C1 segment of cervical spinal cord (tissue), 14 donors: ENCODE data around the gene MUC6.
"Not testable (repeated sequence)": the region's sequence is repeated elsewhere in the genome, so short reads cannot be mapped to it uniquely, and the experiment has no call there.

Source experiments
- DNase-seq, 14 donors: peaks; one replicate each; lab custom pipeline; 2025; lab: John Stamatoyannopoulos, UW

Gene MUC6

DNA sequence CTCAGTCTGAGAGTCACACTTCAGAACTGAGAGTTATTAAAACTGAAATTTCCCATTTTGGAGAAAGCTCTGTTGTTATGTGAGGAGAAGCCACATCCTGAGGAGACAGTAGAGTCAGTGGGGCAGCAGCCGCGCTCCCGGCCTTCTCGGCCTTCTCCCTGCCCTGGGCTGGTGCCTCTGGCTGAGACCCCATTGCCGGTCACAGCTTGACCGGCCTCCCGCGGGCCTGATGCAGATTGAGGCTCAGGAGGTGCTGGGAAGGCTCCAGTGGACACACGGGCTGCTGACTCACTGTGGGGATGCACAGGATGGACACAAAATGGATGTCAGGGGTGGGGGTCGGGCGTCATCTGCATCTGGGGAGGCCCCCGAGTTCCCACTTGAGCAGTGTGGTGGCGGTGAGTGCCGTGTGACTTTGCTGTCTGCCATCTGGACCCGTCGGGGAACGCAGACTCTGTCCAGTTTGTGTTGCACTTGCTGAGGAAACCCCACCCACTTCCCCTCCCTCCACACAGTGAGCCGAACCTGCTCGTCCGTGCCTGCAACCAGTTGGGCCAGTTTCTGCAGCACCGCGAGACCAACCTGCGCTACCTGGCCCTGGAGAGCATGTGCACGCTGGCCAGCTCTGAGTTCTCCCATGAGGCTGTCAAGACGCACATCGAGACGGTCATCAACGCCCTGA lies 50.1 kb downstream of the MUC6 start:
- DNase-seq = peak in 1 of 14 donors; percentile 80

DNA sequence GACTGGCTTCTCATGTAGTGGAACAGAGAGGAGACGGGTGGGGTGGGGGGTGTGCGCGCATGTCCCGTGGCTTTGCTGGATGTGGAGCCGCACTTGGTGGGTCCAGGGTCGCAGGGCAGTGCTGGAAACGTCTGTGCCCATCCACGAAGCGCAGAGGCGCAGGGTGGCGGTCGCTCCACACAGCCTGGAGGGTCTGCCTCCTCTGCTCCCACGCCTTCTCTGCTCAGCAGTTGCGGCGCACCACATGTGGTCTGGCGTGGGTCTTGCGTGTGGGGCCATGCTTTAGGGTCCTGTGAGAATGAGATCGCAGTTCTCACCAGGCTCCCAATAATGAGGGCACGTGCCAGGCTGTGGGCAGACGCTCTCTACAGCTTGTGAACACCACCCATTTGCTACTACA lies 50.7 kb downstream of the MUC6 start:
- DNase-seq = no peak

DNA sequence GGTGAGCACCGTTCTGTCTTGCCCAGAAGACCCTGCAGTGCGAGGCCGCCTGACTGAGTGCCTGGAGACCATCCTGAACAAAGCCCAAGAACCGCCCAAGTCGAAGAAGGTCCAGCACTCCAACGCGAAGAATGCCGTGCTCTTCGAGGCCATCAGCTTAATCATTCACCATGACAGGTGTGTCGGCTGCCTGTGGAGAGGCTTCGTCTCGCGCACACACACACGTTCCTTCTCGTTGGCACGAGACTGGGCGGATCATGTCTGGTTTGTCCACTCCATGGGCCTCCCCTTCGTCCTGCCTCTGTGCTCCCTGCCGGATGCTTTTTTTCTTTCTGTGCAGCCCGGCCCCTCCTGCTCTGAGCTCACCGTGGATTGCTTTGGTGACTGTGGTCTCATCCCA lies 51.1 kb downstream of the MUC6 start:
- no peak for DNase-seq

DNA sequence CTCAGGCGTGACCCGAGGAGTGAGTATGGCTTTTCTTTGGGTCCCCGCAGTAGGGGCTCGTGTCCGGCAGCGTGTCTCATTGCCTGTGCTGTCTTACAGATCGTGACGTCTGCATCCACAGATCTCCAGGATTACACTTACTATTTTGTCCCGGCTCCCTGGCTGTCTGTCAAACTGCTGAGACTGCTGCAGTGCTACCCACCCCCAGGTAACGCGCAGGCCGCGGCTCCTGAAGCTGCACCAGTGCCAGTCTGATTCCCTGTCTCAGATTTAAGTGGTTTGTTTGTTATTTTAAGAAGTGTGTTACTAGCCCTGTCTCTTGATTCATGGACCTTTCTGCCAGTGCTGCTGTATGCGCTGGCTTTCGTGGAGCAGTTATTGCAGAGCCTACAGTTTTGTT lies 52.0 kb downstream of the MUC6 start:
- no peak for DNase-seq

DNA sequence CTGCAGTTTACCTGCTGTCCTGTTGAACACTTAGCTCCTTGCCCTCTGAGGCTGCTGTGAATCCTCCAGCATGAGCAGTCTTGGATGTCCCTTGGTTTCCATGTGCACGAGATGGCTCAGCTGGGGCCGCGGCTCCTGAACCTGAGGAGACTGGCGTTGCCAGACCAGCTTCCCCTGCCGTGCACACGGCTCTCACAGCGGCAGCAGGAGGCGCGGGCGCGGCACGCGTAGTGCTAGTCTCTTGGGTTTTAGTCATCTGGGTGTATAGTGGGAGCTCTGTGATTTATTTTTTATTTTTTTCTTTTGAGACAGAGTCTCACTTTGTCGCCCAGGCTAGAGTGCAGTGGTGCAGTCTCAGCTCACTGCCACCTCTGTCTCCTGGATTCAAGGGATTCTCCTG lies 54.8 kb downstream of the MUC6 start:
- DNase-seq = no peak

DNA sequence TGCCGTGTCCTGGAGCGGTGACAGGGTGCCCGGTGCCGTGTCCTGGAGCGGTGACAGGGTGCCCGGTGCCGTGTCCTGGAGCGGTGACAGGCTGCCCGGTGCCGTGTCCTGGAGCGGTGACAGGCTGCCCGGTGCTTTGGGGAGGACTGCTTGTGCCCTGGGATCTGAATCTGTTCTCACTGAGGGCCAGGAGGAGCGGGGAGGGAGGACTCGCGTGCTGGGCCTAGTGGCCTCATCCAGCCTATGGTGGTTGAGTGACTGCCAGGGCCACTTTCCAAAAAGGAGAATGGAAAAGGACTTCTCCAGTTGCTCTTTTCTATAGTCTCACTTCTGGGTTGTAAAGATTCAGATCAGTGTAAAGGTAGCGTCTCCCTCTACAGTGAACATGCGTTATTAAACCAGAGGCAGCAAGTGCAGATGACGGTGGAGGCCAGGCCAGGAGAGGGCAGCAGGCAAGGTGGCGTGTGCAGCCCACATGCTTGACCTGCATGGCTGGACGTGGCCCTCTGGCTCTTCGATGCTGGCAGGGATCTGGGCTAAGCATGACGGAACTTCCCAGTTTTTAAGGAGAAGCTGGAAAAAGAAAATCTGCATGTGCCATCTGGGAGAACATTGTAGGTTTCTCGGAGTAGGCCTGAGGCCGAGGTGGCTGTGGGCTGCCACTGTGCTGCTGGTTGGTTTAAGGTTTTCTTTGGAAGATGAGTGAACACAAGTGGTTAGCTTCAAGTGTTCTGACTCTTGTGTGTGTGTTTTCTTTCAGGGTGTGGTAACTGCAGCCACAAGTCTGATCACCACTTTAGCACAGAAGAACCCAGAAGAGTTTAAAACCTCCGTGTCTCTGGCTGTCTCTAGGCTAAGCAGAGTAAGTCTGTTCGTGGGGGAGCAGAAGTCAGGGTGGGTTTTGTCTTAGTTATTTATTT lies 55.8 kb downstream of the MUC6 start:
- DNase-seq = peak in 1 of 14 donors; percentile 79

DNA sequence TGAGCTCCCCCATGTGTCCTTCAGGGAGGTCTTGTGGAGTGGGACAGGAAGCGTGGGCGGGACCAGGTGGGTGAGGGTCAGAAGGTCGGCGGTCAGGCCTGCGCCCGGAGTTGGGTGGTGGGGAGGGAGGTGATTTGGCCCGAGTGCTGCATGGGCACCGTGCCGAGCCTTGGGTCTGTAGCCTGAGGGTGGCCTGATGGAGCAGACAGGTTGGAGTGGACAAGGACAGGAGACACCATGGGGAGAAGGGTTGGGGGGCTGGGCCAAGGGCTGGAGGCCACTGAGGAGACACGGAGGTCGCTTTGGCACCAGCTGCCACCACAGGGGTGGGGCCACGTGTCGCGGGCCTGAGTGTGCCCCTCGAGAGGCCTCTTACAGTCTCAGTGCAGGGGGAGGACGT lies 57.7 kb downstream of the MUC6 start:
- no peak for DNase-seq

DNA sequence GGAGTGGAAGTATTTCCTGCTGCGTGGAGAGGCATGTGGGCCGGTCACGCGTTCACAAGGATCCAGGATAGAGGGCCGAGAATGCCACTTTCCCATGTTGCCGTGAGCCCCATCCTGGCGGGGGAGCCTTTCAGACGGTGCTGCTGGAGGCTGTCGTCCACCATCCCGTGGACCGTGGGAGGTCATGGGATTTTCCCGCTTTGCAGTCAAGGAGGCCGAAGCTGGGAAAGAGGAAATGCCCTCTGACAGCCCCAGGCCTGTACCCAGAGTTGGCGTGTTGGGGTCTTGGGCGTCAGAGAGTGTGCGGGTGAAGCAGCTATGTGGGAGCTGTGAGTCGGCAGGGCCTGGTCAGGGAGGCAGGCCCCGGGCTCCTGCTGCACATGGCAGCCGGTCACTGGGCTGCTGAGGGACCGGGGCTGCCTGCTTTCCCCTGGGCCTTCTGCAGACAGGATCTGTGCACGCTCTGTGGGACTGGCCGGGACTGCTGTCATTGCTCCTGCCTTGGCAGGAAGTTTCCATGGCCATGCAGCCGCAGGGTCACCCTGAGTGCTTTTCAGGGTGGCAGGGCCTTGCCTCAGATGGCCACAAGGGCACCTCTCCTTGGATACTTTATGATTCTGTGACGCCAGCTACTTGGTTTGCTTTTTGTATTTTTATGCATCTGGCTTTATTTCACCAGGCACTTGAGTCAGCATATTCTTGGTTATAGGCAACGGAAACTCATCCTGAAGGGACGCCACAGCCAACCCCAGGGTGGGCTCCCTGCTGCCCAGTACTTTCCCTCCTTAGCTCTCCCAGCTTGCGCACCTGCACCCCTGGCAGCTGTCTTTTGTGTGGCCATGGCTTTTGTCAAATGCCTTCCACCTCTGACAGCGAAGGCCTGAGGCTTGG lies 58.4 kb downstream of the MUC6 start:
- no peak for DNase-seq

DNA sequence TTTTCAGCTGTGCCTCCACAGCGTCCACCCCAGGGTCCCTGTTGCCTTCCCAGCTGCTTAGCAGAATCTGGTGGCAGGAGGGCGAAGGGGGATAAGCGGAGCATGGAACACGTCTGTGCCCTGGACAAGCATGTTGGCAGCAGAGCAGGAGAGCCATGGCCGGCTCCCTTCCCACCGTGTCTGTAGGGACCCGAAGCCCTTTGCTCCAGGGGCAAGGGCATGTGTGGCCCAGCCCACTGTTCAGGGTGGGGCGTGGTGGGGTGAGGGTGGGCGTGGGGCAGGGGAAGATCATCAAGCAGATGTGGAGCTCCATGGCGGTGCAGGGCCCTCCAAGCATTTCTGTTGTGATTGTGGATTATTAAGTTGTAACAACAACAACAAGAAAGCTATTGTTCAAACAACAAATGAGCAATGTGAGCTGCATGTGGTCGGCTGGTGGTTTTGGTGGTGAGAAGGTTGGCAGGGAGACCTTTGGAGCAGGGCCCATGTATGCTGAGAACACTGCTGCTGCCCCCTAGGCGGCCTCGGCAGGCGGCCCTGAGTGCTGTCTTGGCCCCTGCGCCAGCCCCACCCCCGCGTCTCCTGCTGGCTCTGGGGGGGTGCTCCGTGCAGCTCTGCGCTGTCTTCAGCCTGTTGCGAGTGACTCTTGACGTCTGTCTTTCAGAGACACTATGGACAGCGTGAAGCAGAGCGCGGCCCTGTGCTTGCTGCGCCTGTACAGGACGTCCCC lies 59.9 kb downstream of the MUC6 start:
- peak in 11 of 14 donors; percentile 42 to 76 (median 59) for DNase-seq

DNA sequence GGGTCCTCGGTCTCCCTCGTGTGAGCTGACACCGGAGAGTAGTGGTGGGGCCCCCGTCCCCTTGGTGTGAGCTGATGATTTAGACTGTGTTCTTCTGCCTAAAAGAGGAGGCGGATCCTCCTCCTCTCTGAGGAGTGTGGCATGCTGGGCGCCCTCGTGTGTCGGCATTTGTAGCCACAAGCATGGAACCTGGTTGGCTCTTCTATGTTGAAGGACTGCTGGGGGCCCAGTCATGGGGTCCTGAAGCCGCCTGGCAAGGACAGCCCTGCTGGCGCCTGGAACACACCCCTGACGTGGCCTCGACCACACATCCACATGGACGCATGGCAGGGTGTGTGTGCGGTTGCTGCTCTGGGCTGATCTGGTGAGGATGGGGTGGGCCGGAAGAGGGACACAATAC lies 60.7 kb downstream of the MUC6 start:
- DNase-seq = peak in 1 of 14 donors; percentile 53

DNA sequence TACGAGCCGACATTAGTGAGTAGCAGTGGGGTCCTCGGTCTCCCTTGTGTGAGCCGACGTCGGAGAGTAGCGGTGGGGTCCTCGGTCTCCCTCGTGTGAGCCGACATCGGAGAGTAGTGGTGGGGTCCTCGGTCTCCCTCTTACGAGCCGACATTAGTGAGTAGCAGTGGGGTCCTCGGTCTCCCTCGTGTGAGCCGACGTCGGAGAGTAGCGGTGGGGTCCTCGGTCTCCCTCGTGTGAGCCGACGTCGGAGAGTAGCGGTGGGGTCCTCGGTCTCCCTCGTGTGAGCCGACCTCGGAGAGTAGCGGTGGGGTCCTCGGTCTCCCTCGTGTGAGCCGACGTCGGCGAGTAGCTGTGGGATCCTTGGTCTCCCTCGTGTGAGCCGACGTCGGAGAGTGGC lies 61.1 kb downstream of the MUC6 start:
- DNase-seq = not testable (repeated sequence)

DNA sequence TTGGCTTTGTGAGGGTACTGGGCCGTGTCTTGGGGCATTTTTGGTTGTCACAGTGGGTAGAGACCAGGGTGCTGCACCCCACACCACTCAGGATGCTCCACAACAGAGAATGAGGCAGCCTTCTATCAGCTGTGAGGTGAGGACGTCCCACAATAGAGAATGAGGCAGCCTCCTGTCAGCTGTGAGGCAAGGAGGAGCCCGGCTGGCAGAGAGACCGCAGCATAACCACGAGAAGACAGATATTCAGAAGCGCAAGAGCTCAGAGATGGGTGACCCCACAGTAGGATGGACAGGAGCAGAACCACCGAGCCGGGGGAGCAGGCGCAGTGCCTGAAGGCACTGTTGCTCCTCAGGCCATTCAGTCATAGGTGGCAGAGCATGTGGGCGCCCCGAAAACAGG lies 63.3 kb downstream of the MUC6 start:
- DNase-seq = no peak

DNA sequence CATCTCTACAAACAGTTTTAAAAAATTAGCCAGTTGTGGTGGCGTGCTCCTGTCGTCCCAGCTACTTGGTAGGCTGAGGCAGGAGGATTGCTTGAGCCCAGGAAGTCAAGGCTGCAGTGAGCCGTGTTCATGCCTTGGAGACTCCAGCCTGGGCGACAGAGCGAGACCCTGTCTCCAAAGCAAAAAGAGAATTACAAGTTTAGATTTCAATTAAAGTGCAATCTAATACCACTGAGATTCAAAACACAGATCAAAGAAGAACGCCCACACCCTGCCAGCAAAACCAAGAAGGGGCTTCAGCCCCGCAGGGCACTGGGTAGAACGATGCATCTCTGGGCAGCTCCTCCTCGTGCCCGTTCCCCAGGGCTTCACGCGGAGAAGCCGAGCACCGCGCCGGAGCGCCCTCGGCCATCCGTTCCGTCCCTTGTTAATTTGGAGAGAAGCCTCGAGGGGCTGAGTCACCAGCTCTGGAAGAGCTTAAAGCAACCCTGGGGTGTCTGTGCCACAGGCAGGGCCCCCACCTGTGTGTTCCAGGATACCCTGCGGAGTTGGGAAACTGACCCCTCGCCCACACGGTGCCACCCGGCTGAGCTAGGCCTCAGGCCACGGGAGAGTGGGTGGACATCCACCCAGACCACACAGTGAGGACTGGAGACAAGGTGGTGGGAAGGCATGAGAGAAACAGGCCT lies 63.9 kb downstream of the MUC6 start:
- DNase-seq = no peak

DNA sequence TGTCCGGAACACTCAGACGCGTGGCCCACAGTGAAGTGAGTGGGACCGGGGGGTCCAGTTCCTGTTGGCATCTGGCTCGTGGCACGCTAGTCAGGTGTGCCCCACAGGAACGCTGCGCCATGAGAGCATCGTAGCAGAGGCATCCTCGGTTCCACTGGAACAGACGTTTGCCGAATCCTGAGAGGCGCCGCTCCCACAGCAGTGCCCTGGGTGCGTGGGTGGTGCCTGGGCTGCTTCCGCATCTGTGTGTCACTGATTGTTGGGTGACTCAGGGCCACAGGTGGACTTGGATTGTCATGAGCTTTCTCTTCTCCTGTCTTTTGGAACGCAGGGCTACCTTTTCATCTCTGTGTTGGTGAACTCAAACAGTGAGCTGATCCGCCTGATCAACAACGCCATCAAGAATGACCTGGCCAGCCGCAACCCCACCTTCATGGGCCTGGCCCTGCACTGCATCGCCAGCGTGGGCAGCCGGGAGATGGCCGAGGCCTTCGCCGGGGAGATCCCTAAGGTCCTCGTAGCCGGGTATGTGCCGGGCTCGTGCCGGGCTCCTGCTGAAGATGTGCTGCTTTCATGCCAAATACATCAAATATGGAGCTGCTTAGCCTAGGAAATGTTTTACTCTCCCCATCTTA lies 64.7 kb downstream of the MUC6 start:
- no peak for DNase-seq

DNA sequence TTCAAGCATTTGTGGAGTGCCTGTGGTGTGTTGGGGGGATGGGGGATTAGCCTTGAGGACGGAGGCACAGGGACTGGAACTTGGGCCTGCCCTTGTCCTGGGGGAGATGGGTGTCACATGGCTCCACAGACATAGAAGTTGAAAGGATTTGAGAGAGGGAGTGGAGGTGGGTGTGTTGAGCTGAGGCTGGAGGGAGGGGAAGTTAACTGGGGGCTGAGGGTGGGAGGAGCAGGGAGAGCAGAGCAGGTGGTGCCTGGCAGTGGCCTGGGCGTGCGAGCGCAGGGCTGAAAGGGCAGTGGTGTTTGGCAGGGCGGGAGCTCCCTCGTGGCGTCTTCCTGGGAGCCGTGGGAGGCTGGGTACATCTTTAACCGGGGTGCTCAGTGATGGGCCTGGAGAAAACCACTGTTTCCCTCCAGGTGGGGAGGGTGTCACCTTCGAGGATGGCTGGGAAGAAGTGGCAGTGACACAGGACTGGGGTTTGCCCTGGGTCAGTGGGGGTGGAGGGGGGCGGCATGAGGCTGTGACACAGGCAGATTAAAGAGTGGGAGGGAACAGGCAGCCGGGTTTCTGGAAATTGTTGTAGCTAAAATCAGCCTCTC lies 65.3 kb downstream of the MUC6 start:
- no peak for DNase-seq

DNA sequence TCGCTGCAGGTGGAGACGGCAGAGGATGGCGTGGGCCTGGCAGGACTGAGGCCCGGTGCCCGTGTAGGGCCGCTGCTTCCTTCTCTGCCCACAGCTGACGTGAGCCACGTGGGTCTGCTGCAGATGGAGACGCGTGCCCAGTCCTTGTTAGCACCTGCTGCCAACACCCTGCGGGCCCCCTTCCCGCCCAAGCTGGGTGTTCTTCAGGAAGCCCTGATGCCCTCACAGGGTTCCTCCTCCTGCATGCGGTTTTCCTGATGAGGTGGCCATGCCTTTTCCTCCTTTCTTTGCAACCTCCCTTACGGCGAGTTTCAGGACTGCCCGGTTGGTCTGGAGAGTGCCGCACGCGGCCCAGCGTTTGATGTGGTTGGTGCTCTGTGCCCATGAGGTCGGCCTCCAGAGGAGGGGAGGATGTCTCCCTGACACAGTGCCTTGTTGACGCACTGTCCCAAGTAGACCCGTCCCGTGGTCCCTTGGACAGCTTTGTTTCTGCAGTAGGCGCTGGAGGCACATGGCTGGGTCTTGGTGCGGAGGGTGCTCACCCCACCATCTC lies 66.1 kb downstream of the MUC6 start:
- no peak for DNase-seq

DNA sequence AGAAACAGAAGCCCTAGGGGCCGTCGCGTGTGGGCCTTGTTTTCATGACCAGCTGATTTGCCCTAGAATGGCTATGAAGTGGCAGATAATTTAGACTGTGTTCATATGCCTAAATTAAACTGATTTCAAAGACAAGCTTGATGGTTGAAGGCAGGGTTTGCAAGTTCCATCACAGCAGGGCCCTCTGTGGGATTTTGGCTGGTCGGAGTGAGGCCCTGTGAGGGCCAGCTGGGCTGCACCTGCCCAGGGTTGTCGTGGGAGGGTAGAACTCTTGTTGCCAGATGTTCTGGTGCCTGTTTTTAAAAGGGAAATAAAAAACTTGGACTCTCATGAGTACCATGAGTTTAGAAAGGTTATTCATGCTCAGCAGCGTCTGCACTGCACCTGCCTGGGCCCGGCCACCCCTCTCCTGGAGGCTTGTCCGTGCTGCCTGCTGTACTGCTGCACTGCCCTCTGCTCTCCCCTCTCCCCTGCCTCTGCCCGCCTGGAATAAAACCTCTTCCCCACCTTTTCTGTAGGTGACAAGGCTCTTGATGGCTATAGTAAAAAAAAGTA lies 66.8 kb downstream of the MUC6 start:
- no peak for DNase-seq

DNA sequence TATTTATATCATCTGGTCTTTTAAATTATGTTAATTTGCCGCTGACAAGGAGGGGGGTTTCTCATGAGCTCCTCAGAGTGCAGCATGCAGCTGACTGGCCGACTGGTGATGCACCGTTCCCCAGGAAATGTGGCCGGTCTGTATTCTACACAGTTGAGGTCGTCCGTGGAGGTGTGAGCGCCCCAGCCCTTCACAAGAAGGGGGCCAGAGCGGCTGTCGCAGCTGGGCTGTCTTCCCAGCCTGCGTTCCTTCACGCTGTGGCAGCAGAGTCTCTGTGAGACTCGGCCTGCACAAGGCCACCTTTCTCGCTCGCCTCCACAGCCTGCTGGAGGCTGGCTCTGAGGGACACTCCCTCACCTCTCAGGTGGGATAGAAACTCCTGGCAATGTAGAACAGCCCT lies 67.7 kb downstream of the MUC6 start:
- DNase-seq = no peak
